Measurements from ENCODE around the gene RNF144A. TPM values are rescaled to one million over a fixed set of nuclear protein-coding genes. Genes with fewer than 3 reads are reported as not detected.

RNF144A gene
- total RNA-seq, 1 experiment from 2014 or later = 10.6 TPM

DNA sequence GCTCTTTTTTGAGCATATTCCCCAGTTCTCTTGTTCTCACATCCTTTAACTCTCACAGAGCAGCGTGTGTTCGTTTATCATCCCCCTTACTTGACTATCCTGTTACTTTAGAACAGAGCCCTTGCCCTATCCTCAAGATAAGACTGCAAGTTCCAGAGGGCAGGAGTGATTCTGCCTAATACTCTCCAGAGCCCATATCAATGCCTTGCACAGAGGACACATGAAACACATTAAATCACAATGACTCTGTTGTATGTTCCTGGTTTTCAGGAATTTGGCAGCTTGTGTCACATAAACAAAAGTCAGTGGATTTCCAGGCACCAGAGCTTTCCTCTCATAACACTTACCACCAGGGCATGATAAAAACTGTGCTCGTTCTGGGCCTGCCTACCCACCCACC is 156.7 kb downstream of the RNF144A start:
- no peak overlapping the region for H4K5ac ChIP-seq (ENCODE audit: insufficient read length, low read depth, low read length)
- no peaks in the 10 kb centered on the region for H3K23me2 ChIP-seq (ENCODE audit: insufficient read length, low read depth, low read length, poor library complexity, severe bottlenecking)
- H3K79me1 ChIP-seq (ENCODE audit: insufficient read depth, low read depth, low read length, poor library complexity, severe bottlenecking) = no peaks in the 10 kb centered on the region
- no peak overlapping the region for H3K27ac Mint-ChIP-seq
- H3K27me3 Mint-ChIP-seq (ENCODE audit: low read depth) = no peaks in the 10 kb centered on the region
- TF ChIP-seq, protein P1, sequence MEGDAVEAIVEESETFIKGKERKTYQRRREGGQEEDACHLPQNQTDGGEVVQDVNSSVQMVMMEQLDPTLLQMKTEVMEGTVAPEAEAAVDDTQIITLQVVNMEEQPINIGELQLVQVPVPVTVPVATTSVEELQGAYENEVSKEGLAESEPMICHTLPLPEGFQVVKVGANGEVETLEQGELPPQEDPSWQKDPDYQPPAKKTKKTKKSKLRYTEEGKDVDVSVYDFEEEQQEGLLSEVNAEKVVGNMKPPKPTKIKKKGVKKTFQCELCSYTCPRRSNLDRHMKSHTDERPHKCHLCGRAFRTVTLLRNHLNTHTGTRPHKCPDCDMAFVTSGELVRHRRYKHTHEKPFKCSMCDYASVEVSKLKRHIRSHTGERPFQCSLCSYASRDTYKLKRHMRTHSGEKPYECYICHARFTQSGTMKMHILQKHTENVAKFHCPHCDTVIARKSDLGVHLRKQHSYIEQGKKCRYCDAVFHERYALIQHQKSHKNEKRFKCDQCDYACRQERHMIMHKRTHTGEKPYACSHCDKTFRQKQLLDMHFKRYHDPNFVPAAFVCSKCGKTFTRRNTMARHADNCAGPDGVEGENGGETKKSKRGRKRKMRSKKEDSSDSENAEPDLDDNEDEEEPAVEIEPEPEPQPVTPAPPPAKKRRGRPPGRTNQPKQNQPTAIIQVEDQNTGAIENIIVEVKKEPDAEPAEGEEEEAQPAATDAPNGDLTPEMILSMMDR (conservative IDR thresholded peaks at IDR 0.05) = no peak
- H3T11ph ChIP-seq (ENCODE audit: low read length) = no peak overlapping the region
- H2BK120ac ChIP-seq (ENCODE audit: low read depth, low read length, poor library complexity, severe bottlenecking) = no peak overlapping the region
- H2AFZ ChIP-seq (ENCODE audit: low read length) = no peak overlapping the region
- no peak overlapping the region for H2BK5ac ChIP-seq (ENCODE audit: insufficient read length, low read length)
- no peaks in the 10 kb centered on the region for H3K79me2 ChIP-seq (ENCODE audit: insufficient read depth, low read length)
- H3K18ac ChIP-seq (ENCODE audit: insufficient read length, low read depth, low read length) = no peak overlapping the region
- H3K9me3 ChIP-seq (ENCODE audit: control insufficient read depth, low read depth, low read length) = no peaks in the 10 kb centered on the region
- H3K4me1 Mint-ChIP-seq = no peaks in the 10 kb centered on the region
- H3K9me3 Mint-ChIP-seq = peaks cover 2 to 4% of the 10 kb centered on the region in 2 experiments; a peak in 3 of 5 replicates
- no peak overlapping the region for H2BK12ac ChIP-seq (ENCODE audit: insufficient read length, low read depth, low read length)
- H3K27me3 ChIP-seq (ENCODE audit: insufficient read depth, low read length) = no peaks in the 10 kb centered on the region
- no peak overlapping the region for H3K9ac ChIP-seq (ENCODE audit: extremely low read depth, insufficient read length, low read length)
- WGBS (ENCODE audit: extremely low coverage, insufficient read length, low lambda C conversion rate) = no CpG with 5 or more reads among the region's 3 CpGs
- H3K27ac ChIP-seq (ENCODE audit: insufficient read length, low read depth, low read length) = no peak overlapping the region
- peaks cover 0 to 9% (median 4%) of the 10 kb centered on the region in 3 experiments; a peak in 3 of 7 replicates for H3K36me3 Mint-ChIP-seq (ENCODE audit: insufficient read depth in 1 of 3, low read depth in 3 of 3)
- H3K14ac ChIP-seq (ENCODE audit: insufficient read depth, low read length) = no peak overlapping the region
- H3K4me1 ChIP-seq (ENCODE audit: insufficient read depth, low read length) = no peaks in the 10 kb centered on the region
- H3K56ac ChIP-seq (ENCODE audit: insufficient read length, low read depth, low read length) = no peak overlapping the region
- no peak for DNase-seq
- no peak overlapping the region for H4K8ac ChIP-seq (replicated peaks; ENCODE audit: insufficient read length, low read depth, low read length)
- no peaks in the 10 kb centered on the region for H4K20me1 ChIP-seq (ENCODE audit: control insufficient read depth, insufficient read depth, insufficient read length)
- no peak overlapping the region for H3K4ac ChIP-seq (ENCODE audit: low read depth, low read length)
- no peak overlapping the region for H4K91ac ChIP-seq (ENCODE audit: insufficient read length, low read depth, low read length)
- H3K4me3 Mint-ChIP-seq = no peak overlapping the region
- no peak overlapping the region for H2BK15ac ChIP-seq (ENCODE audit: low read depth, low read length)
- H2BK20ac ChIP-seq (ENCODE audit: low read depth, low read length, poor library complexity, severe bottlenecking) = no peak overlapping the region
- no peak overlapping the region for H3K23ac ChIP-seq (ENCODE audit: insufficient read length, low read depth, low read length)
- H3K4me2 ChIP-seq (ENCODE audit: insufficient read depth, insufficient read length, low read length) = no peak overlapping the region
- no peak overlapping the region for H2AK5ac ChIP-seq (ENCODE audit: insufficient read length, low read length)

All from H9 (cell line).